ENCODE data around the gene FOXR1. TPM values are rescaled to one million over a fixed set of nuclear protein-coding genes. Genes with fewer than 3 reads are reported as not detected.

The FOXR1 gene
- total and polyA plus RNA-seq, 2 of the 8 experiments (the other 6 are each of a cell fraction or from before 2014, with no cell fraction given): not detected

GRCh38 chr11:119025099-119025473, 53.5 kb downstream of the FOXR1 start (continued):
- TF ChIP-seq, protein P1, sequence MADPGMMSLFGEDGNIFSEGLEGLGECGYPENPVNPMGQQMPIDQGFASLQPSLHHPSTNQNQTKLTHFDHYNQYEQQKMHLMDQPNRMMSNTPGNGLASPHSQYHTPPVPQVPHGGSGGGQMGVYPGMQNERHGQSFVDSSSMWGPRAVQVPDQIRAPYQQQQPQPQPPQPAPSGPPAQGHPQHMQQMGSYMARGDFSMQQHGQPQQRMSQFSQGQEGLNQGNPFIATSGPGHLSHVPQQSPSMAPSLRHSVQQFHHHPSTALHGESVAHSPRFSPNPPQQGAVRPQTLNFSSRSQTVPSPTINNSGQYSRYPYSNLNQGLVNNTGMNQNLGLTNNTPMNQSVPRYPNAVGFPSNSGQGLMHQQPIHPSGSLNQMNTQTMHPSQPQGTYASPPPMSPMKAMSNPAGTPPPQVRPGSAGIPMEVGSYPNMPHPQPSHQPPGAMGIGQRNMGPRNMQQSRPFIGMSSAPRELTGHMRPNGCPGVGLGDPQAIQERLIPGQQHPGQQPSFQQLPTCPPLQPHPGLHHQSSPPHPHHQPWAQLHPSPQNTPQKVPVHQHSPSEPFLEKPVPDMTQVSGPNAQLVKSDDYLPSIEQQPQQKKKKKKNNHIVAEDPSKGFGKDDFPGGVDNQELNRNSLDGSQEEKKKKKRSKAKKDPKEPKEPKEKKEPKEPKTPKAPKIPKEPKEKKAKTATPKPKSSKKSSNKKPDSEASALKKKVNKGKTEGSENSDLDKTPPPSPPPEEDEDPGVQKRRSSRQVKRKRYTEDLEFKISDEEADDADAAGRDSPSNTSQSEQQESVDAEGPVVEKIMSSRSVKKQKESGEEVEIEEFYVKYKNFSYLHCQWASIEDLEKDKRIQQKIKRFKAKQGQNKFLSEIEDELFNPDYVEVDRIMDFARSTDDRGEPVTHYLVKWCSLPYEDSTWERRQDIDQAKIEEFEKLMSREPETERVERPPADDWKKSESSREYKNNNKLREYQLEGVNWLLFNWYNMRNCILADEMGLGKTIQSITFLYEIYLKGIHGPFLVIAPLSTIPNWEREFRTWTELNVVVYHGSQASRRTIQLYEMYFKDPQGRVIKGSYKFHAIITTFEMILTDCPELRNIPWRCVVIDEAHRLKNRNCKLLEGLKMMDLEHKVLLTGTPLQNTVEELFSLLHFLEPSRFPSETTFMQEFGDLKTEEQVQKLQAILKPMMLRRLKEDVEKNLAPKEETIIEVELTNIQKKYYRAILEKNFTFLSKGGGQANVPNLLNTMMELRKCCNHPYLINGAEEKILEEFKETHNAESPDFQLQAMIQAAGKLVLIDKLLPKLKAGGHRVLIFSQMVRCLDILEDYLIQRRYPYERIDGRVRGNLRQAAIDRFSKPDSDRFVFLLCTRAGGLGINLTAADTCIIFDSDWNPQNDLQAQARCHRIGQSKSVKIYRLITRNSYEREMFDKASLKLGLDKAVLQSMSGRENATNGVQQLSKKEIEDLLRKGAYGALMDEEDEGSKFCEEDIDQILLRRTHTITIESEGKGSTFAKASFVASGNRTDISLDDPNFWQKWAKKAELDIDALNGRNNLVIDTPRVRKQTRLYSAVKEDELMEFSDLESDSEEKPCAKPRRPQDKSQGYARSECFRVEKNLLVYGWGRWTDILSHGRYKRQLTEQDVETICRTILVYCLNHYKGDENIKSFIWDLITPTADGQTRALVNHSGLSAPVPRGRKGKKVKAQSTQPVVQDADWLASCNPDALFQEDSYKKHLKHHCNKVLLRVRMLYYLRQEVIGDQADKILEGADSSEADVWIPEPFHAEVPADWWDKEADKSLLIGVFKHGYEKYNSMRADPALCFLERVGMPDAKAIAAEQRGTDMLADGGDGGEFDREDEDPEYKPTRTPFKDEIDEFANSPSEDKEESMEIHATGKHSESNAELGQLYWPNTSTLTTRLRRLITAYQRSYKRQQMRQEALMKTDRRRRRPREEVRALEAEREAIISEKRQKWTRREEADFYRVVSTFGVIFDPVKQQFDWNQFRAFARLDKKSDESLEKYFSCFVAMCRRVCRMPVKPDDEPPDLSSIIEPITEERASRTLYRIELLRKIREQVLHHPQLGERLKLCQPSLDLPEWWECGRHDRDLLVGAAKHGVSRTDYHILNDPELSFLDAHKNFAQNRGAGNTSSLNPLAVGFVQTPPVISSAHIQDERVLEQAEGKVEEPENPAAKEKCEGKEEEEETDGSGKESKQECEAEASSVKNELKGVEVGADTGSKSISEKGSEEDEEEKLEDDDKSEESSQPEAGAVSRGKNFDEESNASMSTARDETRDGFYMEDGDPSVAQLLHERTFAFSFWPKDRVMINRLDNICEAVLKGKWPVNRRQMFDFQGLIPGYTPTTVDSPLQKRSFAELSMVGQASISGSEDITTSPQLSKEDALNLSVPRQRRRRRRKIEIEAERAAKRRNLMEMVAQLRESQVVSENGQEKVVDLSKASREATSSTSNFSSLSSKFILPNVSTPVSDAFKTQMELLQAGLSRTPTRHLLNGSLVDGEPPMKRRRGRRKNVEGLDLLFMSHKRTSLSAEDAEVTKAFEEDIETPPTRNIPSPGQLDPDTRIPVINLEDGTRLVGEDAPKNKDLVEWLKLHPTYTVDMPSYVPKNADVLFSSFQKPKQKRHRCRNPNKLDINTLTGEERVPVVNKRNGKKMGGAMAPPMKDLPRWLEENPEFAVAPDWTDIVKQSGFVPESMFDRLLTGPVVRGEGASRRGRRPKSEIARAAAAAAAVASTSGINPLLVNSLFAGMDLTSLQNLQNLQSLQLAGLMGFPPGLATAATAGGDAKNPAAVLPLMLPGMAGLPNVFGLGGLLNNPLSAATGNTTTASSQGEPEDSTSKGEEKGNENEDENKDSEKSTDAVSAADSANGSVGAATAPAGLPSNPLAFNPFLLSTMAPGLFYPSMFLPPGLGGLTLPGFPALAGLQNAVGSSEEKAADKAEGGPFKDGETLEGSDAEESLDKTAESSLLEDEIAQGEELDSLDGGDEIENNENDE (IDR thresholded peaks at IDR 0.05; ENCODE audit: insufficient replicate concordance, low read length): no peak
- TF ChIP-seq, protein P2, sequence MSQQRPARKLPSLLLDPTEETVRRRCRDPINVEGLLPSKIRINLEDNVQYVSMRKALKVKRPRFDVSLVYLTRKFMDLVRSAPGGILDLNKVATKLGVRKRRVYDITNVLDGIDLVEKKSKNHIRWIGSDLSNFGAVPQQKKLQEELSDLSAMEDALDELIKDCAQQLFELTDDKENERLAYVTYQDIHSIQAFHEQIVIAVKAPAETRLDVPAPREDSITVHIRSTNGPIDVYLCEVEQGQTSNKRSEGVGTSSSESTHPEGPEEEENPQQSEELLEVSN (IDR thresholded peaks at IDR 0.05): no peak
- no peak for TF ChIP-seq ZNF274 (IDR thresholded peaks at IDR 0.05; ENCODE audit: borderline replicate concordance, extremely low read depth, low read length)
- TF ChIP-seq TEAD4 (IDR thresholded peaks at IDR 0.05; ENCODE audit: low read depth, low read length): no peak
- TF ChIP-seq TBP (IDR thresholded peaks at IDR 0.05; ENCODE audit: low read depth, low read length): no peak
- no peak for TF ChIP-seq EGR1 (IDR thresholded peaks at IDR 0.05; ENCODE audit: borderline replicate concordance, low read depth, low read length)
- no peak for TF ChIP-seq EP300 (IDR thresholded peaks at IDR 0.05; ENCODE audit: borderline replicate concordance in 1 of 2, low read depth in 2 of 2, low read length in 2 of 2)
- TF ChIP-seq BCL11A (IDR thresholded peaks at IDR 0.05; ENCODE audit: low read depth in 2 of 2, low read length in 2 of 2): no peak
- TF ChIP-seq KDM5A (IDR thresholded peaks at IDR 0.05; ENCODE audit: low read length): no peak

All from H1 (cell line).